Regular cardiac myocyte (primary cell): ENCODE results near the gene ERMAP. TPM values are rescaled to one million over a fixed set of nuclear protein-coding genes. Genes with fewer than 3 reads are reported as not detected.

Source experiments
- total RNA-seq: library from RNA; depleted of rRNA; stranded (reverse); fragments of >200 nt; gene quantifications from 2 replicates; pipeline ENCODE4 v1.2.3, GENCODE V29; 2014

The ERMAP gene
- total RNA-seq, result 5.2 and 12.4 TPM in 2 replicates

GRCh38 chr1:42816585-42817439, at the start of gene ERMAP, which contains the start of gene SVBP:
TSS of gene ERMAP (plus strand) at chr1:42817122. CDS start at chr1:42830449, 13,327 bp downstream.
TSS of gene SVBP (minus strand) at chr1:42817397. CDS start at chr1:42816544, 853 bp downstream.

DNA sequence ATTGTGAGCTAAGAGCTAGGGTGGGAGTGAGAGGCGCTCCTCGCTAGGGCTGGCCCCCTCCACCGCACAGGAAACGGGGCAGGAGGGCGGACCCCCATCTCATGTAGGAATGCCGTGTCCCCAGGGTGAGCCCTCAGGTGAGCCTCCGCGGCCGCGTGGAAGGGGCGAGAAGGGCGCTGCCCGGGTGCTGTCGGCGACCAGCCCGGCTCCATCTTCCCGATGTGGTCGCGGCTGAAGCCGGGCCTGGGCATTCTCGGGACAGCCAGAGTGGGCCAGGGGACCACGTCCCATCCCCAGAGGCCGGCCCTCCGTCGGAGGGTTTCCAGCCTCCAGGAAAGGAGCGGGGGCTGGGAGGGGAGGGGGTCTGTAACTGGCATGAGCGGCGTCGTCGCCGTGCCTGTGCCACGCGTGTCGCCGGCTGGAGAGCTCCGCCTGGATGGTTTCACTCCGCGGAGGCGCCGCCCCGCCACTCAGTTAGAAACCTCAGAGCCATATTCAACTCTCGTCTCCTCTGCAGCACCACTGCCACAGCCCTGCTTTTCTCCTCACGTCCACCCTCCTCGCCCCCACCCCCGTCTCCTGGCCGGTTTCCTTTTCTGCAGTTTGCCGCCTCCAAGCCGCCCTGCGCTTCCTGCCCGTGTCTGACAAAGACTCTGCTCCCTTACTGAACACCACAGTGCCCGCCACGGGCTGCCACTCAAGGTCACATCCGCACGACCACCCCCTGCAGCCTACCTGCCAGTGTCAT, 31.8 kb upstream of the ERMAP start, which contains the start of gene TMEM269:
Gene TMEM269, plus strand, starts transcription at position 46 of the 748 bp plus-strand sequence. CDS start 4,903 bp downstream, outside the sequence.

GRCh38 chr1:42846257-42847110, 29.6 kb downstream of the ERMAP start, which contains the start of gene ZNF691:
TSS of gene ZNF691 (plus strand) at chr1:42846613. CDS start at chr1:42849659, 3,046 bp downstream.

Other genes with a start within 250 kb of the ERMAP start
- gene PPIH, start 158.7 kb upstream of the ERMAP start, total RNA-seq, result 20.6 and 46.4 TPM in 2 replicates
- 682 and 884 TPM in 2 replicates for gene YBX1, start 134.7 kb upstream of the ERMAP start, total RNA-seq
- gene CLDN19, start 76.9 kb upstream of the ERMAP start, total RNA-seq, result under 0.01 TPM in 1 of 2 replicates, not detected in the other
- gene P3H1, start 50.1 kb upstream of the ERMAP start, total RNA-seq, result 111 and 118 TPM in 2 replicates
- gene C1orf50, start 49.9 kb upstream of the ERMAP start, total RNA-seq, result 5.0 and 5.9 TPM in 2 replicates
- under 0.01 TPM in 1 of 2 replicates, not detected in the other for gene TMEM269, start 32.1 kb upstream of the ERMAP start, total RNA-seq
- 9.9 and 11.5 TPM in 2 replicates for gene SVBP, start 275 bp downstream of the ERMAP start, total RNA-seq
- 8.4 and 13.2 TPM in 2 replicates for gene ZNF691, start 29.5 kb downstream of the ERMAP start, total RNA-seq
- gene SLC2A1, start 141.7 kb downstream of the ERMAP start, total RNA-seq, result 192 and 231 TPM in 2 replicates